Measurements from ENCODE around the gene MESP1. TPM values are rescaled to one million over a fixed set of nuclear protein-coding genes. Genes with fewer than 3 reads are reported as not detected.

The MESP1 gene
- total RNA-seq, 1 donor from 2014 or later, result not detected

GRCh38 chr15:89778861-89779260 is 27.8 kb upstream of the MESP1 start:
- H3K4me1 ChIP-seq, result no peaks in the 10 kb centered on the region
- no peak overlapping the region for H3K27ac ChIP-seq
- peaks cover 48% of the 10 kb centered on the region for H3K27me3 ChIP-seq
- H3K36me3 ChIP-seq, result no peaks in the 10 kb centered on the region
- H3K4me3 ChIP-seq, result no peak overlapping the region
- peaks cover 4% of the 10 kb centered on the region for H3K9me3 Mint-ChIP-seq
- H2AFZ ChIP-seq (replicated peaks), result no peak overlapping the region
- no peak overlapping the region for H3K27ac Mint-ChIP-seq
- TF ChIP-seq, protein P1, sequence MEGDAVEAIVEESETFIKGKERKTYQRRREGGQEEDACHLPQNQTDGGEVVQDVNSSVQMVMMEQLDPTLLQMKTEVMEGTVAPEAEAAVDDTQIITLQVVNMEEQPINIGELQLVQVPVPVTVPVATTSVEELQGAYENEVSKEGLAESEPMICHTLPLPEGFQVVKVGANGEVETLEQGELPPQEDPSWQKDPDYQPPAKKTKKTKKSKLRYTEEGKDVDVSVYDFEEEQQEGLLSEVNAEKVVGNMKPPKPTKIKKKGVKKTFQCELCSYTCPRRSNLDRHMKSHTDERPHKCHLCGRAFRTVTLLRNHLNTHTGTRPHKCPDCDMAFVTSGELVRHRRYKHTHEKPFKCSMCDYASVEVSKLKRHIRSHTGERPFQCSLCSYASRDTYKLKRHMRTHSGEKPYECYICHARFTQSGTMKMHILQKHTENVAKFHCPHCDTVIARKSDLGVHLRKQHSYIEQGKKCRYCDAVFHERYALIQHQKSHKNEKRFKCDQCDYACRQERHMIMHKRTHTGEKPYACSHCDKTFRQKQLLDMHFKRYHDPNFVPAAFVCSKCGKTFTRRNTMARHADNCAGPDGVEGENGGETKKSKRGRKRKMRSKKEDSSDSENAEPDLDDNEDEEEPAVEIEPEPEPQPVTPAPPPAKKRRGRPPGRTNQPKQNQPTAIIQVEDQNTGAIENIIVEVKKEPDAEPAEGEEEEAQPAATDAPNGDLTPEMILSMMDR (IDR thresholded peaks at IDR 0.05), result no peak
- TF ChIP-seq EZH2 (IDR thresholded peaks at IDR 0.05) (no peak), EZH2phosphoT487 (IDR thresholded peaks at IDR 0.05) (no peak)
- H4K20me1 ChIP-seq (ENCODE audit: low read depth), result no peaks in the 10 kb centered on the region
- no peak overlapping the region for H3K4me2 ChIP-seq
- DNase-seq (ENCODE audit: low spot score), result no peak
- H3K27me3 Mint-ChIP-seq (ENCODE audit: insufficient read depth, low read depth), result peaks cover 12% of the 10 kb centered on the region
- H3K9me3 ChIP-seq (ENCODE audit: low read depth), result no peaks in the 10 kb centered on the region
- no peaks in the 10 kb centered on the region for H3K36me3 Mint-ChIP-seq
- H3K4me3 Mint-ChIP-seq, result no peak overlapping the region
- no peak overlapping the region for H3K9ac ChIP-seq
- no peaks in the 10 kb centered on the region for H3F3A ChIP-seq (ENCODE audit: low read depth)
- H3K4me1 Mint-ChIP-seq, result peaks cover 13% of the 10 kb centered on the region
- H3K79me2 ChIP-seq (ENCODE audit: low read depth), result no peaks in the 10 kb centered on the region

- H3K9me3 ChIP-seq (ENCODE audit: low read depth), result no peaks in the 10 kb centered on the region
- no peak for TF ChIP-seq EZH2phosphoT487 (IDR thresholded peaks at IDR 0.05)
- TF ChIP-seq EZH2 (IDR thresholded peaks at IDR 0.05), result no peak
- TF ChIP-seq, protein P1 (IDR thresholded peaks at IDR 0.05), result no peak
Observed at GRCh38 chr15:89777782-89778380, 26.8 kb upstream of the MESP1 start.

DNA sequence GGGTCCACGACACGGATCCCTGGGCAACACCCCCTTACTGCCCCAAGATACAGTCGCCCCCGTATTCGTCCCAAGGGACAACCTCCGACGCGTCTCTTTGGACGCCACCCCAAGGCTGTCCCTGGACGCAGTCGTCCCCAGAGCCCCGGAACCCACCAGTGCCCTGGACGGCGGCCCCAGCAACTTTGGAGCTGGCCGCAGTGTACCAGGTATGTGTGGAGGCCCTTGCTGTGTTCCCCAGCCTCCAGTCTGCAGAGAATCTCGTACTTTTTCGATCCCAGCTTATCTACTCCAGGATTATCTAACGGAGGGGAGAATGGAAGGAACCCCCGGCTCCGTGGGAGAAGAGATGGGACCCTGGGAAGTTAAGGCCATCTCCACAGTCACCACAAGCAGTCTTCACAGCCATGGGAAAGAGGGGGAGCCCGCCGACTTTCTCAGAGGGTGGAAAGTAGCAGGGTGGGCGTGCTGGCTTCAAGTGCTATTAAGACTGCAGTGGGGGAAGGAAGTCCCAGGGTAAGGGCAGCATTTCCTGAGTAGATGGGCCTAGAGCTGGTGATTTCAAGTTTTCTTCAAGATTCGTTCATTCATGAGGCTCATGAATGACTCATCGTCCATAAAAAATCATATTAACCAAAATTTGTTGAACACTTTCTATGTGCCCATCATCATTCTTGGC is 26.2 kb upstream of the MESP1 start:
- Histone ChIP-seq H3K4me2 (peak overlapping the region; percentile 73), H3K27ac (no peak overlapping the region), H3K79me2 (ENCODE audit: low read depth) (no peaks in the 10 kb centered on the region), H2AFZ (replicated peaks) (no peak overlapping the region), H3F3A (ENCODE audit: low read depth) (no peaks in the 10 kb centered on the region), H4K20me1 (ENCODE audit: low read depth) (no peaks in the 10 kb centered on the region), H3K9ac (no peak overlapping the region), H3K9me3 (ENCODE audit: low read depth) (no peaks in the 10 kb centered on the region), H3K27me3 (peaks cover 48% of the 10 kb centered on the region), H3K4me3 (peak overlapping the region; percentile 28), H3K4me1 (no peaks in the 10 kb centered on the region), H3K36me3 (no peaks in the 10 kb centered on the region)
- TF ChIP-seq EZH2 (IDR thresholded peaks at IDR 0.05) (no peak), EZH2phosphoT487 (IDR thresholded peaks at IDR 0.05) (peak; percentile 27)
- DNase-seq (ENCODE audit: low spot score), result no peak
- Mint-ChIP-seq H3K27me3 (ENCODE audit: insufficient read depth, low read depth) (peaks cover 10% of the 10 kb centered on the region), H3K4me3 (peak overlapping the region; percentile 18), H3K9me3 (no peaks in the 10 kb centered on the region), H3K4me1 (peaks cover 9% of the 10 kb centered on the region), H3K27ac (no peak overlapping the region), H3K36me3 (no peaks in the 10 kb centered on the region)

More at GRCh38 chr15:89777782-89778380, 26.8 kb upstream of the MESP1 start:
- H3K36me3 ChIP-seq, result no peaks in the 10 kb centered on the region
- H4K20me1 ChIP-seq (ENCODE audit: low read depth), result no peaks in the 10 kb centered on the region
- Mint-ChIP-seq H3K36me3 (no peaks in the 10 kb centered on the region), H3K4me3 (peak overlapping the region; percentile 18), H3K27ac (no peak overlapping the region), H3K9me3 (no peaks in the 10 kb centered on the region), H3K4me1 (peaks cover 9% of the 10 kb centered on the region), H3K27me3 (ENCODE audit: insufficient read depth, low read depth) (peaks cover 10% of the 10 kb centered on the region)
- H3K4me2 ChIP-seq, result no peak overlapping the region
- H3K9ac ChIP-seq, result no peak overlapping the region
- no peak overlapping the region for H3K4me3 ChIP-seq
- no peak for DNase-seq (ENCODE audit: low spot score)
- no peaks in the 10 kb centered on the region for H3F3A ChIP-seq (ENCODE audit: low read depth)
- H3K27ac ChIP-seq, result no peak overlapping the region
- no peaks in the 10 kb centered on the region for H3K4me1 ChIP-seq
- no peaks in the 10 kb centered on the region for H3K79me2 ChIP-seq (ENCODE audit: low read depth)
- peaks cover 48% of the 10 kb centered on the region for H3K27me3 ChIP-seq
- no peak overlapping the region for H2AFZ ChIP-seq (replicated peaks)

All from neural progenitor cell (in vitro differentiated cells).